Forelimb muscle (tissue), 1 donor: Measurements from ENCODE around the gene BTBD1. TPM values are rescaled to one million over a fixed set of nuclear protein-coding genes. Genes with fewer than 3 reads are reported as not detected.
"Not testable (repeated sequence)": the region's sequence is repeated elsewhere in the genome, so short reads cannot be mapped to it uniquely, and the experiment has no call there.

ENCODE experiments used
- DNase-seq: peaks from one replicate; pipeline ENCODE4 v3.0.0-alpha.2; 2013; ENCODE audit warnings: low read depth
- polyA plus RNA-seq: library from polyadenylated mRNA; unstranded; fragments of 120-200 nt; gene quantifications from one replicate; pipeline ENCODE4 v1.2.1, GENCODE V29; 2013; ENCODE audit not compliant: insufficient read length

Gene BTBD1
- polyA plus RNA-seq, 1 donor = 115 TPM

GRCh38 chr15:83057696-83058376 is 9.2 kb downstream of the BTBD1 start:
- DNase-seq = no peak

GRCh38 chr15:83057002-83057401 is 10.1 kb downstream of the BTBD1 start:
- DNase-seq = no peak

GRCh38 chr15:83053151-83053550 is 13.9 kb downstream of the BTBD1 start:
- no peak for DNase-seq

- no peak for DNase-seq
Observed at GRCh38 chr15:83046558-83047127, 20.4 kb downstream of the BTBD1 start.

GRCh38 chr15:83044156-83044555 is 22.9 kb downstream of the BTBD1 start:
- no peak for DNase-seq

- DNase-seq = no peak
Observed at GRCh38 chr15:83039206-83039605, 27.8 kb downstream of the BTBD1 start.

- DNase-seq = no peak
Observed at GRCh38 chr15:83036253-83036652, 30.8 kb downstream of the BTBD1 start.

GRCh38 chr15:83031234-83031633 is 35.8 kb downstream of the BTBD1 start:
- DNase-seq = not testable (repeated sequence)

- DNase-seq = no peak
Observed at GRCh38 chr15:83030021-83030420, 37.0 kb downstream of the BTBD1 start.

GRCh38 chr15:83018436-83018835 is 48.6 kb downstream of the BTBD1 start:
- DNase-seq = no peak

- no peak for DNase-seq
Observed at GRCh38 chr15:83016906-83017305, 50.1 kb downstream of the BTBD1 start.

- no peak for DNase-seq
Observed at GRCh38 chr15:83015361-83015760, 51.7 kb downstream of the BTBD1 start.

- no peak for DNase-seq
Observed at GRCh38 chr15:83014205-83014653, 52.8 kb downstream of the BTBD1 start.

GRCh38 chr15:83012636-83013035 is 54.4 kb downstream of the BTBD1 start:
- DNase-seq = no peak

- DNase-seq = no peak
Observed at GRCh38 chr15:83012076-83012426, 55.0 kb downstream of the BTBD1 start.

GRCh38 chr15:83011271-83012075 is 55.6 kb downstream of the BTBD1 start, which contains the start of gene C15orf40:
TSS of gene C15orf40 (minus strand) at chr15:83011639. CDS start at chr15:83011607, 32 bp downstream.
- DNase-seq = peak; percentile 81

- DNase-seq = peak; percentile 26
Observed at GRCh38 chr15:83010709-83011270, 56.3 kb downstream of the BTBD1 start.

GRCh38 chr15:83000672-83001031 is 66.4 kb downstream of the BTBD1 start:
- not testable (repeated sequence) for DNase-seq

- no peak for DNase-seq
Observed at GRCh38 chr15:82999905-83000671, 67.0 kb downstream of the BTBD1 start.

- DNase-seq = no peak
Observed at GRCh38 chr15:82999426-82999825, 67.6 kb downstream of the BTBD1 start.

GRCh38 chr15:82995938-82996337 is 71.1 kb downstream of the BTBD1 start:
- no peak for DNase-seq

GRCh38 chr15:82995076-82995475 is 72.0 kb downstream of the BTBD1 start:
- no peak for DNase-seq
